ENCODE data around the gene ALDH16A1. TPM values are rescaled to one million over a fixed set of nuclear protein-coding genes. Genes with fewer than 3 reads are reported as not detected.

The ALDH16A1 gene
- total RNA-seq, 4 donors from 2014 or later, result 33.9 to 70.5 (median 63.5) TPM

DNA sequence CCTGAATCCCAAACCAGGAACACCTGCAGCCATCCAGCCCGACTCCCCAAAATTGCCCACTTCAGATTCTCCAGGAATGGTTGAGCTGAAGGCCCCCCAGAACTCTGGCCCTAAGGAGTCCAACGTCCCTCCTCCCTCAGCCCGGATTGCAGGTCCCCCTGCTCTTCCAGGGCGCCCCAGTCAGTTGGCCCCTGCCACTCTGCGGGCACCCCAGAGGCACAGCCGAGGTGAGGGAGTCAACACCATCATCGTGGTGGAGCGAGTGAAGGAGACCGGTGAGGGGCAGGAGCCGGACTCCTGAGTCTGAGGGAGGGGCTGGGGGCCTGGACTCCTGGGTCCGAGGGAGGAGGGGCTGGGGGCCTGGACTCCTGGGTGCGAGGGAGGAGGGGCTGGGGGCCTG is 25.7 kb upstream of the ALDH16A1 start:
- no peak overlapping the region for H3K4me3 ChIP-seq
- H3K27me3 ChIP-seq, result peaks cover 5 to 100% of the 10 kb centered on the region in 2 donors
- peaks cover 0 to 4% (median 0%) of the 10 kb centered on the region in 3 donors for H3K36me3 ChIP-seq
- WGBS, 2 donors, result 43 to 76% methylated on average over 3 to 11 of the region's 12 CpGs
- TF ChIP-seq EP300 (IDR thresholded peaks at IDR 0.05), result no peak
- TF ChIP-seq, protein P1, sequence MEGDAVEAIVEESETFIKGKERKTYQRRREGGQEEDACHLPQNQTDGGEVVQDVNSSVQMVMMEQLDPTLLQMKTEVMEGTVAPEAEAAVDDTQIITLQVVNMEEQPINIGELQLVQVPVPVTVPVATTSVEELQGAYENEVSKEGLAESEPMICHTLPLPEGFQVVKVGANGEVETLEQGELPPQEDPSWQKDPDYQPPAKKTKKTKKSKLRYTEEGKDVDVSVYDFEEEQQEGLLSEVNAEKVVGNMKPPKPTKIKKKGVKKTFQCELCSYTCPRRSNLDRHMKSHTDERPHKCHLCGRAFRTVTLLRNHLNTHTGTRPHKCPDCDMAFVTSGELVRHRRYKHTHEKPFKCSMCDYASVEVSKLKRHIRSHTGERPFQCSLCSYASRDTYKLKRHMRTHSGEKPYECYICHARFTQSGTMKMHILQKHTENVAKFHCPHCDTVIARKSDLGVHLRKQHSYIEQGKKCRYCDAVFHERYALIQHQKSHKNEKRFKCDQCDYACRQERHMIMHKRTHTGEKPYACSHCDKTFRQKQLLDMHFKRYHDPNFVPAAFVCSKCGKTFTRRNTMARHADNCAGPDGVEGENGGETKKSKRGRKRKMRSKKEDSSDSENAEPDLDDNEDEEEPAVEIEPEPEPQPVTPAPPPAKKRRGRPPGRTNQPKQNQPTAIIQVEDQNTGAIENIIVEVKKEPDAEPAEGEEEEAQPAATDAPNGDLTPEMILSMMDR (IDR thresholded peaks at IDR 0.05), result no peak
- TF ChIP-seq POLR2A (IDR thresholded peaks at IDR 0.05), result no peak
- H3K27ac ChIP-seq, result no peak overlapping the region
- H3K4me1 ChIP-seq, result peaks cover 0 to 34% (median 17%) of the 10 kb centered on the region in 4 donors
- DNase-seq (ENCODE audit: low spot score in 2 of 2), result no peak
- H3K9me3 ChIP-seq, result no peaks in the 10 kb centered on the region

DNA sequence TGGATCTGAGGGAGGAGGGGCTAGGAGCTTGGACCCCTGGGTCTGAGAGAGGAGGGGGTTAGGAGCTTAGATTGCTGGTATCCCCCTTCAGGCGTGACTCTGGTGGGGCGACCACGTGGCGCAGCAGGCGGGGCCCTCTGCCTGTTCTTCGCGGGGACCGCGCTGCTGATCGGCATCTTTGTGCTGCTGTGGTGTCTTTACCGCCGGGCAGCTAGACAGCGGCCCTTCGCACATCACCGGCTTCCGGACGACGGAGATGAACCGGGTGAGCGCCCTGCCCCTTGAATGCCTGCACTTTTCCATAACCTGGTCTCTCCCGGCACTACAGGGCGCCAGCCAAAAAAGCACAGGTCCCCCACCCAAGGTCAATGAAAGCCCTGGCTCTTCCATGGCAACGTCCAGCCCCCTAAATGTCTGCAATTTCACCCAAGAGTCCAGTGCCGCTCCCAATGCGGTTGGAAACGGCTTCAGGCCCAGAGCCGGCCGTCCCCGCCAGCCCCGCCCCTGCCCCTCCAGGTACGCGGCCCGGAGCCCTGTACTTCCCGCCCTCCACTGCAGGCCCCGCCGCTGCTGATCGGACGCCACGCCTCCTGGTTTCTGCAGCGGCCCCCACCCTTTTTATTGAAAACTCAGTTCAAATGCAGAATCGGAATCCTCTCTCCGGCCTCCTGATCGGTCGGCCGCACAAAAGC is 25.0 kb upstream of the ALDH16A1 start:
- Histone ChIP-seq H3K9me3 (no peaks in the 10 kb centered on the region), H3K36me3 (peaks cover 0 to 4% (median 0%) of the 10 kb centered on the region in 3 donors), H3K4me1 (peaks cover 0 to 30% (median 11%) of the 10 kb centered on the region in 4 donors), H3K27ac (no peak overlapping the region), H3K4me3 (no peak overlapping the region), H3K27me3 (peaks cover 5 to 100% of the 10 kb centered on the region in 2 donors)
- DNase-seq (ENCODE audit: low spot score in 2 of 2), result no peak
- WGBS, 2 donors, result 3% methylated on average over 42 to 43 of the region's 45 CpGs
- TF ChIP-seq POLR2A (IDR thresholded peaks at IDR 0.05), result no peak
- TF ChIP-seq, protein P1 (IDR thresholded peaks at IDR 0.05), result no peak
- TF ChIP-seq EP300 (IDR thresholded peaks at IDR 0.05), result no peak

DNA sequence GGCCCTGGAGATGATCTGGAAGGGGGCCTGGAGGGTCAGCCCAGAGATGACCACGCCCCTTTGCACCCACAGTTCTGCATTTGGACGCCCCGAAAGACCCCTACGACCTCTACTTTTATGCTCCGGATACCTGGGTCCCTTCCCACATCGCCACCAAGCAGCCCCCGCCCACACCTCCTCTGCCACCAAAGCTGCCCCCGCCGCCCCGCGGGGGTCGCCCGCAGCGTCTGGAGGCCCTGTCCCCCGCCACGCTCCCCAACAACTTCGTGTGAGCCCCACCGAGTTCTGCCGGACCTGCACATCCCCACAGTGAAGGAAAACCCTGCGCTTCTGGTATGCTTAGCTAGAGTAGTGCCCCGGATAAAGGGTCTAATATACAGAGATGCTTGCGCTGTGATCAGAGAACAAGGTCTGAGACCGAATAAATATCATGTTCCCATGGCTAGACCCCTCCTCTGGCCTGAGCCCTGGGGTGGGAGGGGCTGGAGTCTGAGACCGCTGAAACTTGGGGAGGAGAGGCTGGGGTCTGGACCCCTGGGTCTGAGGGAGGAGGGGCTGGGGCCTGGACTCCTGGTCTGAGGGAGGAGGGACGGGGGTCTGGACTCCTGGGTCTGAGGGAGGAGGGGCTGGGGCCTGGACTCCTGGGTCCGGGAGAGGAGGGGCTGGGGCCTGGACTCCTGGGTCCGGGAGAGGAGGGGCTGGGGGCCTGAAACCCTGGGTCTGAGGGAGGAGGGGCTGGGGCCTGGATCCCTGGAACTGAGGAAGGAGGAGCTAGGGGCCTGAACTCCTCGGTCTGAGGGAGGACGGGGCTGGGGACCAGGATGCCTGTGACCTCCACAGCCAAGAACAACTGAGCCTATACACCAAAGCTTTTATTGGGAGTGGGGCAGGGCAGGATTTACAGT is 24.2 kb upstream of the ALDH16A1 start:
- no peak overlapping the region for H3K27ac ChIP-seq
- peaks cover 0 to 22% (median 4%) of the 10 kb centered on the region in 4 donors for H3K4me1 ChIP-seq
- H3K4me3 ChIP-seq, result no peak overlapping the region
- H3K9me3 ChIP-seq, result no peaks in the 10 kb centered on the region
- H3K36me3 ChIP-seq, result peaks cover 0 to 4% (median 0%) of the 10 kb centered on the region in 3 donors
- H3K27me3 ChIP-seq, result peaks cover 5 to 100% of the 10 kb centered on the region in 2 donors
- DNase-seq (ENCODE audit: low spot score in 2 of 2), result no peak
- 9 to 18% methylated on average over 17 to 28 of the region's 29 CpGs for WGBS, 2 donors
- TF ChIP-seq, protein P1 (IDR thresholded peaks at IDR 0.05), result no peak
- TF ChIP-seq POLR2A (IDR thresholded peaks at IDR 0.05) (no peak), EP300 (IDR thresholded peaks at IDR 0.05) (no peak)

DNA sequence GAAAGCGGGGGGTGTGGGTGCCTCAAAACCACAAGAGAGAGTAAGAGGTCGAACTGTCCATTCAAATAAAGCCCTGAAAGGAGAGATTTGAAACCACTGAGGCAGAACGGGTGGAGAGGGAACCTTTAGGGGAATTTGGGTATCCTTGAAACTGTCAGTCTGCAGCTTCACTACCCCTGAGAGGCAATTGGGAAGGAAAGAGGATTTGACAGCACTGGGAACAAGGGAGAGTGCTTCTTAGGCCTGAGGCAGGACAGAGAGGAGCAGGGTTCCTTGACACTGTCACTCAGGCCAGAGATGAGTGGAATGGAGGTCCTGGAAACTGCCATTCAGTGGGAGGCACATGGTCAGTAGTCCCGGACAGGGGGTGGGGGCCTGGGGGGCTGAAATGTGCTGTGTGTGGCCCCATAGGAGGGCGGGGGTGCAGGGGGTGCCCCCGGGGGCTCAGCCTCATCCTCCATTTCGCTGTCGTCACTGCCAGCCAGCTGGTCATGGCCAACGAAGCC is 22.8 kb upstream of the ALDH16A1 start:
- TF ChIP-seq POLR2A (IDR thresholded peaks at IDR 0.05) (no peak), EP300 (IDR thresholded peaks at IDR 0.05) (no peak)
- TF ChIP-seq, protein P1 (IDR thresholded peaks at IDR 0.05), result no peak
- H3K9me3 ChIP-seq, result no peaks in the 10 kb centered on the region
- peaks cover 5 to 100% of the 10 kb centered on the region in 2 donors for H3K27me3 ChIP-seq
- WGBS, 2 donors, result 79 to 82% methylated on average over 7 to 9 of the region's 9 CpGs
- DNase-seq (ENCODE audit: low spot score in 2 of 2), result no peak
- no peak overlapping the region for H3K27ac ChIP-seq
- H3K4me3 ChIP-seq, result no peak overlapping the region
- H3K4me1 ChIP-seq, result peaks cover 0 to 20% (median 4%) of the 10 kb centered on the region in 4 donors
- peaks cover 0 to 4% (median 0%) of the 10 kb centered on the region in 3 donors for H3K36me3 ChIP-seq
